ENCODE measurements around the gene CTNNBL1.

The CTNNBL1 gene

GRCh38 chr20:37777012-37777950 lies 83.5 kb downstream of the CTNNBL1 start:
- DNase-seq (ENCODE audit: low read depth in 2 of 2), result no peak

DNA sequence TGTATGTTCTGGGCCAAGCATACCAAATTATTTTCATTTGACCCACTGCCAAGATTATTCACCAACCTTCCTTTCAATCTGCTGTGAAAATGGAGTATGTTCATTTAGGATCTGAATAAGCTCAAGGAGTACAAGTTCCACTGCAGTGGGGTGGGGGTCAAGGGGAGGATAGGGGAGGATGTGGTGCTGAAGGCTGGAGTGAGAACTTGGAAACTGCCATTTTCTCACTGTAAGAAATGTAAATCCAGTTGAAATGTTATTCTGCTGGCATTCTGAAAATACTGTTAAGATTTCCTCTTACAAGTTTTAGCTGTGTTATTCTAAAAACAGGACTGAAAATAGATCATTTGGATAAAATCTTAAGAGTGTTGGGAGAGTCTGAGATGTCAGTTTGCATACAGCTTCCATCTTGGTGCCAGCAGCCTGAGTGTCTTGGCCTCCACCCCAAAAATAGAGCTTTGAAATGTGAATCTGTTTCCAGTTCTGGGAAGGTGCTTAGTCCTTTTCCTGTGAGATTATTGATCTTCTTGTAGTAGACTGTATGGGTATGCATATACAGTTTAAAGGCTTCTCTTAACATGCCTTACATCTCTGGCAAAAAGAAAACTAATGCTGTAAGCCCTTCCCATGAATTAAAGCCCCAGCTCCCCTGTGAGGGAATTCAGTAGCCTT lies 84.3 kb downstream of the CTNNBL1 start:
- no peak for DNase-seq (ENCODE audit: low read depth in 2 of 2)

GRCh38 chr20:37781626-37782025 lies 87.8 kb downstream of the CTNNBL1 start:
- no peak for DNase-seq (ENCODE audit: low read depth in 2 of 2)

- DNase-seq (ENCODE audit: low read depth in 2 of 2), result no peak
Measured at GRCh38 chr20:37786043-37786442, 92.2 kb downstream of the CTNNBL1 start.

DNA sequence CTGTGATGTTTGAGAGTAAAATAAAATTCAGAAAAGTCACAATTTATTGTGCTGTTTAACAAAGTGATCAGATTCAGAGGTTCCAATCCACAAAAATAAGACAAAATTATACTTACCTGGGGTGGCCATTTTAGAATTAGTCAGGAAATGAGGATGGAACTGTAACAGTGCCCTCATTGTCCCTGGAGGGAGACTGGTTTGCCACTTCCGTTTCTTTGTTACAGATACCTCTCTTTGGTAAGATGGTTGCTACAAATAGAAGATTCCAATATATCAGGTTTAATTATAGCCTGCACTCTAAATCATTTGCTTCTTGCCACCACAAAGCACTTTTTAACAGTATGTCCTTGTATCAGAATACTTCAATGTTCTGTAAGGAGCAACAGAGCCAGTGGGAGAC lies 95.6 kb downstream of the CTNNBL1 start:
- no peak for DNase-seq (ENCODE audit: low read depth in 2 of 2)

DNA sequence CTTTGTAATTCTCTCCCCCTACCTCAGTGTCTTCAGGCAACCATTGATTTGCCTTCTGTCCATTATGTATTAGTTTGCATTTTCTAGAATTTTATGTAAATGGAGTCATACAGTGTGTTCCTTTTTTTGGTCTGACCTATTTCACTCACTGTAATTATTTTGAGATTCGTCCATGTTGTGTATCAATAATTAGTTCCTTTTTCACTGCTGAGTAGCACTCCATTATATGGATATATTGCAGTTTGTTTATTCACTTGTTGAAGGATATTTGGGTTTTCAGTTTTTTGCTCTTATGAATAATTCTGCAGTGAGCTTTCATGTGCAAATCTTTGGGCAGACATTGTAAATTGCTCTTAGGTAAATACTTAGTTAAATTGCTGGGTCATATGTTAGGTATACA lies 97.1 kb downstream of the CTNNBL1 start:
- DNase-seq (ENCODE audit: low read depth in 2 of 2), result no peak

DNA sequence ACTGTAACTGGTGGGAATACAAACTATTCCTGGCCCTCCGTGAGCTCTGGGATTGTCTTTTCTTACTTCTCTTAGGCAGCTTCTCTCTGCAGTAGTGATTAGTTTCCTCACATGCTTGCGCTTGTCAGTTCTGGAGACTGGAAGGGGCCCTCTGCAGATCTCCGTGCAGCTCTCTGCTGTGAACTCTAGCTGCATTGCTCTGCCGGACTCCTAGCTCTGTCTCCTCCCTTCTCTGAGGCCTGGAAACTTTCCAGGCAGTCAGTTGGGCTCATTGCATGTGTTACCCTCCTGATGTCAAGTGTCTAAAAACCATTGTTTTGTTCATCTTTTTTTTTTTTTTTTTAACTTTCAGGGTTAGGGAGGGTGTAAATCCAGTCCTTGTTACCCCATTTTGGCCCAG lies 102.3 kb downstream of the CTNNBL1 start:
- DNase-seq (ENCODE audit: low read depth in 2 of 2), result no peak

DNA sequence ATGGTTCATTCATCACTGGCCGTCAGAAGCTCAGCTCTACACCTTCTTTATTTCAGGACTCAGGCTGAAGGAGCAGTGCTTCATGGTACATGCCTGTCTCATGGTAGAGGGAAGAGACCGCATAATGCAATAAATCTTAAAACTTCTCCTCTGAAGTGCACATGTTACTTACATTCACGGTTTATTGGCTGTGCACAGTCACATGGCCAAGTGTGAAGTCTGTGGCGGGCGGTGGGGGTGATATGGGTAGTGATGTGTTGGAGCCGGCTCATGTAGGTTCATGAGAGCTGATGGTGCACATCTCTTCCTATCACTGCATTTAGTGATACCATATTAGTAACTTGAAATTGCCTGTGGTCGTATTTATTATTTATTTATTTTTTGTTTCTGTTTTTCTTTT lies 102.9 kb downstream of the CTNNBL1 start:
- DNase-seq (ENCODE audit: low read depth in 2 of 2), result no peak

DNA sequence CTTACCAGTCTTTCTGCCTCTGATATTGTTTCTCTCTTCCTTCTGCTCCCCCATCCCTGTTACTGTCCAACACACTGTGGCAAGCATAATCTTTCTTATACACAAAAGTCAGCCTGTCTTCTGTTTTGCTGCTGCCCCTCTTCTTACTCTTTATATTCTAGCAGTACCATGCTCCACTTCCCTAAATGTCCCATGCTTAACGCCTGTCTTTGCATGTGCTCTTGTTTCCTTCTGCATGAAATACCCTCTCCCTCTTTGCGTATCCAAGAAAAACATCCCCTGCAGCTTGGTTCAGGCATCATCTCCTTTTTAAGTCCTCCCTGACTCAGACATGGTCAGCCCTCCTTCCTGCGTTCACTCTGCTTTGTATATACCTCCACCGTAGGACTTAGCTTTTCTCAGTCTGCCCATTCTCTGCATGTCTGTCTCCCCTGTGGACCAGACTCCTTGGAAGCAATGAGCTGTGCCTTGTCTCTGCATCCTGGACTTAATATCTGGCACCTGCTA lies 103.9 kb downstream of the CTNNBL1 start:
- DNase-seq (ENCODE audit: low read depth in 2 of 2), result no peak

- DNase-seq (ENCODE audit: low read depth in 2 of 2), result no peak
Measured at GRCh38 chr20:37798312-37798711, 104.5 kb downstream of the CTNNBL1 start.

GRCh38 chr20:37800618-37801017 lies 106.8 kb downstream of the CTNNBL1 start:
- DNase-seq (ENCODE audit: low read depth in 2 of 2), result no peak

DNA sequence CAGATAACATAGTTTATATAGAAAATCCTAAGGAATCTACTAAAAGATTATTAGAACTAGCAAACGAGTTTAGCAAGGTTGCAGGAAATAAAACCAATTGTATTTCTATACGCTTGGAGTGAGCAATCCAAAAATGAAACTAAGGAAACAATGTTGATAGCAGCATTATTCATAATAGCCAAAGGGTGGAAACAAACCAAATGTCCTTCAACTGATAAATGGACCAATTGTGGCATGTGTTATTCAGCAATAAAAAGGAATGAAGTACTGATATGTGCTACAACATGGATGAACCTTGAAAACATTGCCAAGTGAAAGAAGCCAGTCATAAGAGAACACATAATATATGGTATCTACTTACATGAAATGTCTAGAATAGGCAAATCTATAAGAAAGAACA lies 108.1 kb downstream of the CTNNBL1 start:
- no peak for DNase-seq (ENCODE audit: low read depth in 2 of 2)

DNA sequence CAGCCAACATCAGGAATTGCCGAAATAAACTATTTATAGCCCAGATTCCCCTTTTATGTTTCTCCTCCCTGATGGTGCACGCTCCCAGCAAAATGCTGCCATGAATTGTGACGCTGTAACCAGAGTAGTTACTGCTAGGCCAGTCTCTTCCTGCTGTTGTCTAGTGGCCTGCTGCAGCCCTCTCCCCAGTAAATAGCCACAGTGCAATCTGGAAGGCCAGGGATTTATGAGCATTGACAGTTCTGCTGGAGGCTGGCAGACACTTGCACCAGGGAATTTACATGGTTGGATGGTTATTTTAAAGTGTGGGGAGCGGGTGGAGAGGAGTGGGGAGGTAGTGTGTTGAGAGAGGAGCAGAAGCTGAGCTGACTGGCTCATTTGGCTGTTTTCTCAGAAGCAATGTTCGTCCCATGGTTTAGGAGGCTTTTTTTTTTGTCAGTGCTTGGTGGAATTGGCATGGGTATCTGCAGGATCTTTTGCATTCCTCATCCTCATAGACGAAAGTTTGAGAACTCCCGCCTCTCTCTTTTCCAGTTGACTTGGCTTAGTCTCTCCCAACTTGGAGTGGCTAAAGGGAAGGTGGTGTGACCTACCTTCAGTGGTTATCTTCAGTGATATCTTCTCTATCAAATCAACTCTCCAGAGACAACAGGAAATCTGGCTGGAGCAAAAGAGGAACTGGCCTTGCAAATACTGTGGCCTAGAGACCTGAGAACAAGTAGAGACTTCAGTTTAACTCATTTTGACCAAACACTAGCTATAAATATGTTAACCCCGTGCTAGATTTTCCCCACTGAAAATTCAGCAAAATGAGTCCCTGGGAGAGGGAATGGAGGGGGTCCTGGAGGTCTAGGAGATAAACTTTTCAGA lies 109.8 kb downstream of the CTNNBL1 start:
- DNase-seq (ENCODE audit: low read depth in 2 of 2), result no peak

DNA sequence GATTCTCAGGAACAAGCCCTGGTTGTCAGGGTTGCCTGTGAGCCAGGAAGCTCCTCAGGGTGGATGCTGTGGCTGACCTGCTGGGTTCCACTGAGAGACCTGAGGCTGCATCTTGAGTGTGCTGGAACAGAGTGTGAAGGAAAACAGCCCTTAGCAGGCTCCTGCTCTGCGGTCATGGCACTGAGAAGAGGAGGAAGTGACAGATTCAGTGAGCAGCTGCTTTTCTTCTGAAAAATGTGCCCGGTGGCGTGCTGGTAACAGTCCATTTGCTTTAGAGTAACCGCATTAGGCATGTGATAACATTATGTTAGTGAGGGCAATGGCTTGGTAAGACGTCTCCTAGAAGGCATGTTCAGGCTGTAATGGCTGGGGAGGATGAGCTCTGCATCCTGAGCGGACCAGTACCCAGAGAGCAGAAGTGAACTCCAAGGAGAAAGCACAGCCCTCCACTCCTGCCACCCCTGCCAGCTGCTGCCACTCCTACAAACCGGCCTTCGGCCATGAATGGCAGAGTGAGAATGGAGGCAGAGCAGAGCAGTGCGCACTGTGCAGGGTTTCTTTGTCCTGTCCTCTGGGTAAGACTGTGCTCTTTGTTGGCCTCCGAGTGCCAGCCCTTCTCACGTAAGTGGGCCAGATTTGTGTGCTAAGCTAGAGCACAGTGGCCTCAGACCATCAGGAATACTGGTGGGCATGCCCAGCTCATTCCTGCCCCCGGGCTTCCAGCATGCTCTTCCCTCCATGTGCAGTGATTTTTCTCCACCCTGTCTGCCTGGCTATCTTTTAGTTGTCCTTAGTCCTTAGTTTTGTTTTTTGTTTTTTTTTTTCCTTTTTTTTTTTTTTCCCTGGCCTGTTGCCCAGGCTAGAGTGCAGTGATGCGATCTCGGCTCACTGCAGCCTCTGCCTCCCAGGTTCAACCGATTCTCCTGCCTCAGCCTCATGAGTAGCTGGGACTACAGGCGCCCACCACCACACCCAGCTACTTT lies 111.0 kb downstream of the CTNNBL1 start:
- no peak for DNase-seq (ENCODE audit: low read depth in 2 of 2)

DNA sequence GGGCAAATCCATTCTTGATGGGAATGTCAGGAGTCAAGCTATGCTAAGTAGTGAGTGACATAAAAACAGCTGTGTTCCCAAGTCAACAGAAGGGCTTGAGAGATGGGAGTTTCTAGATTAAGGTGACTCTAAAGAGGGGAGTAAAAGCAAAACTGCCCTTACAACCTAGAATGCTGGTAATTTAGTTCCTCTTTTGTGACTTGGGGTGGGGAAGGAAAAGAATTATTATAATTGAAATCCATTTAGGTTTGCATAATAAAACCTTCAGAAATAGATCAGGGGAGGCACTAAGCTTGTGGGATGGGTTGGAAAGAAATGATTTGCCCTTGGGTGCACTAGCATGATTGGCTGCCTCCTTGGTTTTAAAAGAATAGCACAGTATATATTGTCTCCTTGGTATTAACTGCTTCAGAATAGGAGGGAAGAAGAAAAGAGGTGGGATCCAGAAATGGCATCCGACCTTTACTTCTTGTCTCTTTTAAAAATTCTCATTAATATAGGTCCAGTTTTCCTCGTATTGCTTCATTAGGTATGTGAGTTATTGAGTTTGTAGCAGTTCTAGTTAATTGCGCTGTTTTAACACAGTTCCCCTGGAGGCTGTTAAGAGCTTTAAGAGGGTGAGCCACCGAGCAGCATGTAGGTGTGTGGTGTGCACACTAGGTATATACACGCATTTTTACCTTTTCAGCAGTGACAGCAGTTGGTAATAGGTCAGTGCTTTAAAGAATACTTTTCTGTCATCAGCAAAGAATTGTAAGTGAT lies 113.8 kb downstream of the CTNNBL1 start:
- no peak for DNase-seq (ENCODE audit: low read depth in 2 of 2)

DNA sequence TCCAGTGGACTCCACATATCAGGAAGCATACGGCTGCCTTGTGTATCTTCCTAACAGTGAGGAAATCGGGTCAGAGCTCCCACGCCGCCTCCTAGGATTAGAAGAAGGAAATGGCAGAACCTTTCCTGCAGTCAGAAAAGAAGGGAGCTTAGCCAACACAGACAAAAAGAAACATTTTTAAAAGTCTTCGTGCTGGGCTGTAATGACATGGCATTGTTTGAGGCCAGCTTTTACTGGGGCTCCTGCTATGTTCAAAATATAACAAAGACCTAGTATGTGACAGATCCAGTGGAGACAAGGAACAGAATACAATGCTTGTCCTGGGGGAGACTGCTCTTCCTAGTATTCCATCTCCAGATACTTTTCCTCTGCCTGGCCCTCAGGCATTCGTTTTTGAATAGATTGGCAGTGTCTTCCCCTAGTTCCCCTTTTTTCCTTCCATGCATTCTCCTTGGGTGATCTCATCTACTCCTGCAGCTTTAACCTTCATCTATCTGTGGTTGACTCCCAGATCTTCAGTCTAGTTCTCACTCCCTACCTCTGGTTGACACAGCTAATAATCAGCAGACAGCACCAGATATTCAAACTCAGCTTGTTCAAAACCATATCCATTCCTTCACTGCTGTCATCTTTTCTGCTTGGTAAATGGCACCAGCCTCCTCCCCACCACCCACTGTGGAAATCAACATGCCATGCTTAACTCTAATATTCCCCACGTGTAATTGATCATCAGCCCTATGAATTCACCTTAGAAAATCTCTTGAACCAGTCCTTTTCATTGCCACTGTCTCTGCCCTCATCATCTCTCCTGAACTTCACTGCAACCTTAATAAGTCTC lies 114.6 kb downstream of the CTNNBL1 start:
- no peak for DNase-seq (ENCODE audit: low read depth in 2 of 2)

- DNase-seq (ENCODE audit: low read depth in 2 of 2), result no peak
Measured at GRCh38 chr20:37810027-37810426, 116.2 kb downstream of the CTNNBL1 start.

DNA sequence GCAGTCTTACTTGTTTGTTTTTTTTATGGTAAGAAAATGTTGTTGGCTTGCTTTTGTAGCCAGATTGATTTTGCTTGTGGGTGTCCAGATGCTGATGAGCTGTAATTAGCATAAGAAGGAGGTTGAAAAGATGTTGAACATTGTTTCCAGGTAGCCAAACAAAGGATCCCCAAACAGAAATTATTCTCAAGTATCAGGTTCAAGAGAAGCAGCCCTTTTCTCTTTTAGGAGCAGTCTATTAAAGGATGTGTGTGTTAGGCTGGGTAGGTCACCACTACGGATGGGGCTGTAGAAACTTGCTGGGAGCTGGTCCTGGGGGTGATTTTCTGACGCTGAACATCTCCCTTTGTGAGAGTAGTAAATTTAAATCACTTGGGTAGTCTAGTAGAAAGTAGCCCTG lies 122.2 kb downstream of the CTNNBL1 start:
- DNase-seq (ENCODE audit: low read depth in 2 of 2), result no peak

DNA sequence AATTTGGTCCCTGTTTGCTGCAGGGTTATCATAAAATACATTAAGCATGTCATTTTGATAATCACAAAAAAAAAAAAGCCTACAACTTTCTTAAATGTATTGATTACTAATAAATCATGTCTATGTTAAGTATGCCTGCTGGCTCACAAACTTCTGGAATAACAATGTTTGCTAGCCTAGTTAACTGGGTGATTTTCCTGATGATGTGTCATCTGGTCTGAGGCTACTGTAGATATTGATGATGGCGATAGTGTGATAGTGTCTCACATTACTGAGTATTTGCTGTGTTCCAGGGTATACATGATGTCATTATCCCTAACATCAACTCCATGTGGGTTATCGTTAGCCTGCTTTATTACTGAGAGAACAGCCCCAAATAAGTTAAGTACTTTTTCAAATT lies 122.9 kb downstream of the CTNNBL1 start:
- DNase-seq (ENCODE audit: low read depth in 2 of 2), result no peak

Data from stimulated activated CD4-positive, alpha-beta T cell treated with anti-CD3 and anti-CD28 coated beads, Interleukin-1b, Interleukin-23, amount 100 ng/mL, for 1 hour (primary cell).